ENCODE measurements around the gene ODF2.
"Not testable (repeated sequence)": the region's sequence is repeated elsewhere in the genome, so short reads cannot be mapped to it uniquely, and the experiment has no call there.

The ODF2 gene

GRCh38 chr9:128482186-128482585 is 26.4 kb downstream of the ODF2 start:
- DNase-seq (ENCODE audit: low read depth, low spot score), result no peak

DNA sequence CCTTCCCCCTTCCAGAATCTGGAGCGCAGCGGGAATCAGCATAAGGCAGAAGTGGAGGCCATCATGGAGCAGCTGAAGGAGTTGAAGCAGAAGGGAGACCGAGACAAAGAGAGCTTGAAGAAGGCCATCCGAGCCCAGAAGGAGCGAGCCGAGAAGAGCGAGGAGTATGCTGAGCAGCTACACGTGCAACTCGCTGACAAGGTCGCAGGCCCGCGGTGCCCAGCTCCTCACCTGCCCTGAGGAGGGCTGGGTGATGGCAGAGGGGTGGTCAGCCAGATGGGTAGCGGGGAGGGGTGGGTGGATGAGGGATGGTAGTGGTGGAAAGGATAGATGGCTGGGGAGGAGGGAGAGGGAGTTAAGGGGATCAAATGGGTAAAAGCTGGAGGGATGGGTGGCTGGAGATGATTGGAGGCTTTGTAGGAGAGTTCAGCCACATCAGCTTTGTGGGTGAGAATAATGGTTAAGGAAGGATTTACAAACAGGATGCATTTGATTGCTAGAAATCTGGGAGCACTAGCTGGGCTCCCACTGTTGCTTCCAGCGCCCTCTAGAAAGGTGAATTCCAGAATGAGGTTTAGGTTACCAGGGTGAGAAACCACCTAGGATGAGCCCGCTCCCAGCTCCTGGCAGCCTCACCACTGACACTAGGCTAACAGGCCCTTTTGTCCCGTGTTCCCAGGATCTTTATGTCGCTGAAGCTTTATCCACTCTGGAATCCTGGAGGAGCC is 29.0 kb downstream of the ODF2 start:
- DNase-seq (ENCODE audit: low read depth, low spot score), result no peak

DNA sequence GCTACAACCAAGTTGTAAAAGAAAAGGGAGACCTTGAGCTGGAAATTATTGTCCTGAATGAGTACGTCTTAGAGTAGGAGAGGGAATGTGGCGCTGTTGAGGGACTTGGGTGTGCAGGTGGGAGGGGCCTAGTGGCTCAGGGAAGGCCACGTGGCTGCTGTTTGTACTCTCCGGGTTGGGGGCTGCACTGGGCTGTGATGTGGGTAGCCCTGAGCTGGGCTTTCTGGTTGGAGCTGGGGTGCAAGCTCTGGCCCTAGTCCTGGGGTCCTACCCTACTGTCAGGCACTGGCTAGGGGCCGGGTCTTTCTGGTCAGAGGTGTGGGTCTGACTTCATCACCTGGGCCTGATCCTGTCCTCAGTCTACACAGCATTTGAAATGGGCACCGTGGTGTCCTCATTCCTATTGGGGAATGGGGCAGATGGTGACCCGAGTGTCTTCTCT is 29.6 kb downstream of the ODF2 start:
- no peak for DNase-seq (ENCODE audit: low read depth, low spot score)

- no peak for DNase-seq (ENCODE audit: low read depth, low spot score)
Measured at GRCh38 chr9:128486201-128486600, 30.4 kb downstream of the ODF2 start.

DNA sequence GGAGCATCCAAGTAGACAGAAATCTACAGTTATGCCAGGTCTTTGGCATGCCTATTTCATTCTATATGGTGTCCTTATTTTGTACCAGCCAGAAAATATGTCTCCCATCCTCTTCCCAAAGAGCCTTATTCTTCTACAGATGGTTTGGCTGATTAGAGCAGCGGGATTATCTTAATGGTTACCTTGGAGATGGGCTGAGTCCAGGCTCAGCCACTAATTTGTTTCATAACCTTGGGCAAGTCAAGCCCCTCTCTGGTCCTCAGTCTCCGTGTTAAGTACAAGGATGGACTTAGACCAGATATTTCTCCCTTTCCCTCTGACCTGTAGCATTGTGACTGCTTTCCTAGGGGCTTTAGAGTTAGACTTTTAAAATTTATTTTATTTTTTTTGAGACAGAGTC is 37.6 kb downstream of the ODF2 start:
- DNase-seq (ENCODE audit: low read depth, low spot score), result no peak

- DNase-seq (ENCODE audit: low read depth, low spot score), result no peak
Measured at GRCh38 chr9:128494108-128494745, 38.4 kb downstream of the ODF2 start.

DNA sequence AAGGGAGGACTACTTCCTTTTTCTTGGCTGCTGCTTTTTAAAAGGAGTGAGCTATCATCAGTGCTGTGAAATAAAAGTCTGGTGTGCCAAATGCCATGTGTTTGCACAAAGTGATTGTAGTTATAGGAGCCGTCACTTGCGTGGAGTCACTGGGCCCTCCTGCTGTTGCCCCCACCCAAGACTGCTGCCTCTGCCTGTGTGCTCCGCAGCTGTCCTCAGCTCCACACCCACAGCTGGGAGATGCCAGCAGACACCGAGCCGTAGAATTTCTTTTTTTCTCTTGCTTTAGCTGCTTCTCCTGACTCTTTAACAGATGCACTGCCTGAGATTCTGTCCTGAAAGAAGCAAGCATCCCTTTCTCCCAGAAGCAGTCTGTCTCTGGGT is 38.9 kb downstream of the ODF2 start:
- DNase-seq (ENCODE audit: low read depth, low spot score), result no peak

- no peak for DNase-seq (ENCODE audit: low read depth, low spot score)
Measured at GRCh38 chr9:128495296-128495695, 39.5 kb downstream of the ODF2 start.

DNA sequence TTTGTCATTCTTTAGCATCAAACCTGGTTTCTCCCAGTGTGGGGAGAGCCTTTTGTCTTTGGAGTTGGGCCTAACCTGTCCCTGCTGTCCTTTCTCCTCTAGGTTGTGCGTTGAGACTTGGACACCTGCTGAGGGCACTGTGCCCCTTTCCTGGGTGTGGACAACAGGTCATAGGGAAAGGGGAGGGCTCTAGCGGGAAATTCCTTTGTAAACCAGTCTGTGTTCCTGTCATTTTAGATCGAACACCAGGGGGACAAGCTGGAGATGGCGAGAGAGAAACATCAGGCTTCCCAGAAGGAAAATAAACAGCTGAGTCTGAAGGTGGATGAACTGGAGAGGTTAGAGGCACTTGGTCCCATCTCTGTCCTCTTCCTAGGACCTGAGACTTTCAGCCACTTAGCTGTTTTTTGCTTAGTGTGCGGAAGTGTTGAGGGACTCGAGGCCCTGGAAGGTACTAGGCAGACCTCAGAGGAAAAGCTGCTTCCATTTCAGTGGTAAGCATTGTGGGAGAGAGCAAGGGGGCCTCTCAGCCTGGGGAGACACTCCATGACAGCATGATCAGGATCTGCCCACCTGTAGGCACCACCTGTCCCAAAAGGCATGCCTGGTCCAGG is 40.1 kb downstream of the ODF2 start:
- no peak for DNase-seq (ENCODE audit: low read depth, low spot score)

GRCh38 chr9:128497824-128498610 is 42.2 kb downstream of the ODF2 start:
- no peak for DNase-seq (ENCODE audit: low read depth, low spot score)

- DNase-seq (ENCODE audit: low read depth, low spot score), result no peak
Measured at GRCh38 chr9:128498911-128499310, 43.1 kb downstream of the ODF2 start.

DNA sequence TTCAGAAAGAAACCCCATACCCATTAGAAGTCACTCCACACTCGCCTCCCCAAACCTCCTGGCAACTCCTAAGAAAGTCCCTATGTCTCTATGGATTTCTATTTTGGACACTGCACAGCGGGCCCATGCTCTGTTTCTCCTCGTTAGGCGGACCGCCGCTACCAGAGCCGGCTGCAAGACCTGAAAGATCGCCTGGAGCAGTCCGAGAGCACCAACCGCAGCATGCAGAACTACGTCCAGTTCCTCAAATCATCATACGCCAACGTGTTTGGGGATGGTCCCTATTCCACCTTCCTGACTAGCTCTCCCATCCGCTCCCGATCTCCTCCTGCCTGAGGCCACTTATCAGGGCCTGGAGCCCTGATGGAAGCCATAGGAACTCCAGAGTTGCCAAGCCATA is 44.1 kb downstream of the ODF2 start:
- DNase-seq (ENCODE audit: low read depth, low spot score), result no peak

GRCh38 chr9:128503415-128503825 is 47.6 kb downstream of the ODF2 start:
- not testable (repeated sequence) for DNase-seq (ENCODE audit: low read depth, low spot score)

GRCh38 chr9:128503870-128504269 is 48.1 kb downstream of the ODF2 start:
- no peak for DNase-seq (ENCODE audit: low read depth, low spot score)

DNA sequence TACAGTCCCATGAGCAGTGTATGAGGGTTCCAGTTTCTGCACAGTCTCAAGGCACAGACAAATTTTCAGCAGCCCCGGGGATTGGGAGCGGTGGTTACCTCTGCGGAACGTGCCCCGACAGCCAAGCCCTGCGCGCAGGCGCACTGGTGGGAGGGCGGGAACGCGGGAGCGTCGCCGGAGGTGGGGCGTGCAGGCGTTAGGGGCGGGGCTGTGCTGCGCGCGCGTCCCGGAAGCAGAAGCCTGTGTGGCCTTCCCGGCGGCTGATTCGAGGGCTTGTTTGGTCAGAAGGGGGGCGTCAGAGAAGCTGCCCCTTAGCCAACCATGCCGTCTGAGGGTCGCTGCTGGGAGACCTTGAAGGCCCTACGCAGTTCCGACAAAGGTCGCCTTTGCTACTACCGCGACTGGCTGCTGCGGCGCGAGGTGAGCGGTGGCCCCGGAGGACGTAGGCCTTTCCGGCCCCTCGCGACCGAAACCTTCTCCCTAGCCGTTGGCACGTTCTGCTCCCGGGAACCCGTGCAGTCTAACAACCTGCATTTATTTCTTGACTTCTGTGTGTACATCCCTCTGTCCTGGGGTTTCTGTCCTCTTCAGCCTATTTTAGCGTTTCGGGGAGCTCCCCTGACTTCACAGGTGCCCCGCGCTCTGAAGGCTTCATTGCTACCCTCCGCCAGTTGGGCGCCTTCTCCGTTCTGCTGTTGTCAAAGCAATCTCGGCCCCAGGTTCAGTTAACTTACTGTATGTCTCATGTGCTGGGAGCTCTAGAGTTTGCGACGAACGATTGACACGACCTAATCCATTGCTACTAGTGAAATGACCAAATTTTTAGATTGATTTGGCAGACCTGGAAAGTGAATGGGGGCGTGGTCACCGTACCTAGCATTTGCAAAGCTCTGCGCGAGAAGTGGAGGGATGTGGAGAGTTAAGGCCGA is 48.9 kb downstream of the ODF2 start, which contains the start of gene GLE1:
TSS of gene GLE1 (plus strand) at position 235 of the 929 bp plus-strand sequence. CDS start at position 322, 87 bp downstream.
- DNase-seq (ENCODE audit: low read depth, low spot score), result peak; percentile 79

DNA sequence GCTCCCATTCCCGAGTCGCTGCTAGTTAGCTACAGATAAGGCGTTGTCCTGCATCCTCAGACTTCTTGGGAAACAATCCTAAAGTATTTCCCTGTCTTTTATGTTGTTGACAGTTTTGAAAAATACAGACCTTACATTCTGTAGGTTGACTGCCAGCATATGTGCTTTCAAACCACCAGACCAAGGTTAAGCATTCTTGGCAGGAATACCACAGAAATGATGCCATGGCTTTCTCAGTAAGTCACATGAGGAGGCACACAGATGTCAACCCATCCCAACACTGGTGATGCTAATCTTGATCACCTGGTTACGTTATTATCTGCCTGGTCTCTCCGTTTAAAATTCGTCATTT is 49.6 kb downstream of the ODF2 start:
- DNase-seq (ENCODE audit: low read depth, low spot score), result no peak

GRCh38 chr9:128505906-128506305 is 50.1 kb downstream of the ODF2 start:
- DNase-seq (ENCODE audit: low read depth, low spot score), result not testable (repeated sequence)

DNA sequence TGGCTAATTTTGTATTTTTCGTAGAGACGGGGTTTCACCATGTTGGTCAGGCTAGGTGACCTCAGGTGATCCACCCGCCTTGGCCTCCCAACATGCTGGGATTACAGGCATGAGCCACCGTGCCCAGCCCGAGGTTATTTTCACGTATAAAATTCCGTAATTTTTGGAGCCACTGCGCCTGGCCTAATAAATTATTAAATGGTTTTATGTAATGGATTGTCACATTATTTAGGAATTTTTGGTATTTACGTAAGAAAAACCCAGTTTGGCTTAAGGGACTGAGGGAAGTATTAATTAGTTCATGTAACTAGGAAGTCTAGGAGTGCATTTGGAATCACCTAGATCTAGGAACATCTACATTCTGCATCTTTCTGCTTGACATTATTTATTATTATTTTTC is 57.0 kb downstream of the ODF2 start:
- DNase-seq (ENCODE audit: low read depth, low spot score), result no peak

- DNase-seq (ENCODE audit: low read depth, low spot score), result no peak
Measured at GRCh38 chr9:128521956-128522355, 66.2 kb downstream of the ODF2 start.

- DNase-seq (ENCODE audit: low read depth, low spot score), result peak; percentile 75
Measured at GRCh38 chr9:128523199-128523925, 67.6 kb downstream of the ODF2 start.
